WTC11 (cell line): ENCODE measurements around the gene GALK1. TPM values are rescaled to one million over a fixed set of nuclear protein-coding genes. Genes with fewer than 3 reads are reported as not detected.

Source experiments
- ATAC-seq: fragments of 200-7000 bp; cut with Tn5 transposase; 2 replicates; pipeline ENCODE4 v1.10.0; 2021; ENCODE audit warnings: mild to moderate bottlenecking, moderate library complexity
- CTCF ChIA-PET: fragments of 300-600 bp; sonication (Branson Sonifier 250); formaldehyde crosslinking; loops from one replicate; lab custom pipeline; 2021; ENCODE audit warnings: antibody characterized with exemption; lab: Charles Lee
- POLR2A ChIA-PET: fragments of 350-600 bp; sonication (Branson Sonifier 250); formaldehyde crosslinking; loops from one replicate; lab custom pipeline; 2021; ENCODE audit warnings: antibody characterized with exemption; lab: Charles Lee
- DNase-seq: peaks from one replicate; pipeline ENCODE4 v3.0.0; 2021; ENCODE audit warnings: low spot score
- H3K27ac Mint-ChIP-seq: 2 replicates; pipeline ENCODE4 v1.8.0; 2021; ENCODE audit warnings: mixed read lengths
- H3K27me3 Mint-ChIP-seq: 2 replicates; pipeline ENCODE4 v1.8.0; 2021; ENCODE audit warnings: low read depth, mild to moderate bottlenecking, moderate library complexity, mixed read lengths
- H3K36me3 Mint-ChIP-seq: 2 replicates; pipeline ENCODE4 v1.8.0; 2021; ENCODE audit warnings: mixed read lengths
- H3K4me1 Mint-ChIP-seq: 2 replicates; pipeline ENCODE4 v1.8.0; 2022; ENCODE audit warnings: mixed read lengths
- H3K4me3 Mint-ChIP-seq: 2 replicates; pipeline ENCODE4 v1.8.0; 2021; ENCODE audit warnings: mild to moderate bottlenecking, moderate library complexity, mixed read lengths
- H3K9me3 Mint-ChIP-seq: 2 replicates; pipeline ENCODE4 v1.8.0; 2021; ENCODE audit warnings: mixed read lengths
- CREM ChIP-seq: sonication (generic); formaldehyde crosslinking; IDR thresholded peaks from 2 replicates; pipeline ENCODE4 v1.8.1; 2022; ENCODE audit warnings: mild to moderate bottlenecking, missing genetic modification reagents, moderate library complexity
- GRHL2 ChIP-seq: fragments of 250-450 bp; sonication (Bioruptor Pico); IDR thresholded peaks from 2 replicates; pipeline ENCODE4 v1.8.0; 2022; ENCODE audit warnings: mild to moderate bottlenecking, moderate library complexity; ENCODE audit not compliant: insufficient replicate concordance, severe bottlenecking
- JUN ChIP-seq: sonication (generic); formaldehyde crosslinking; IDR thresholded peaks from 2 replicates; pipeline ENCODE4 v1.8.0; 2023; ENCODE audit warnings: mild to moderate bottlenecking, missing genetic modification reagents
- NFYB ChIP-seq: sonication (generic); formaldehyde crosslinking; conservative IDR thresholded peaks from 2 replicates; pipeline ENCODE4 v1.8.0; 2022; ENCODE audit warnings: low read depth, missing genetic modification reagents
- RELA ChIP-seq: sonication (generic); formaldehyde crosslinking; IDR thresholded peaks from 2 replicates; pipeline ENCODE4 v1.8.1; 2022; ENCODE audit warnings: missing genetic modification reagents, mild to moderate bottlenecking, borderline replicate concordance
- RORB ChIP-seq: fragments of 250-450 bp; sonication (Bioruptor Pico); IDR thresholded peaks from 2 replicates; pipeline ENCODE4 v1.9.0; 2021; ENCODE audit warnings: mild to moderate bottlenecking
- SP1 ChIP-seq: sonication (generic); formaldehyde crosslinking; conservative IDR thresholded peaks from 2 replicates; pipeline ENCODE4 v1.8.1; 2022; ENCODE audit warnings: missing genetic modification reagents
- TEAD1 ChIP-seq: sonication (generic); formaldehyde crosslinking; IDR thresholded peaks from 2 replicates; pipeline ENCODE4 v1.8.0; 2022; ENCODE audit warnings: mild to moderate bottlenecking, missing genetic modification reagents
- TEAD4 ChIP-seq: sonication (generic); formaldehyde crosslinking; IDR thresholded peaks from 2 replicates; pipeline ENCODE4 v1.8.0; 2022; ENCODE audit warnings: mild to moderate bottlenecking, missing genetic modification reagents
- ZNF219 ChIP-seq: sonication (generic); formaldehyde crosslinking; IDR thresholded peaks from 2 replicates; pipeline ENCODE4 v1.8.0; 2023; ENCODE audit warnings: missing genetic modification reagents, mild to moderate bottlenecking, borderline replicate concordance
- ZNF423 ChIP-seq: fragments of 250-450 bp; sonication (Bioruptor Pico); IDR thresholded peaks from 2 replicates; pipeline ENCODE4 v2.1.2; 2022; ENCODE audit warnings: mild to moderate bottlenecking, moderate library complexity
- ZNF671 ChIP-seq: fragments of 250-450 bp; sonication (Bioruptor Pico); IDR thresholded peaks from 2 replicates; pipeline ENCODE4 v1.8.0; 2021; ENCODE audit warnings: mild to moderate bottlenecking
- total RNA-seq: library from RNA; stranded (reverse); gene quantifications from 3 replicates; pipeline ENCODE4 v1.2.3, GENCODE V29; 2021
- TF ChIP-seq, protein P1 (sequence below): fragments of 250-450 bp; sonication (Bioruptor Pico); IDR thresholded peaks from 2 replicates; pipeline ENCODE4 v1.9.0; 2021; ENCODE audit warnings: mild to moderate bottlenecking
- TF ChIP-seq, protein P2 (sequence below): sonication (generic); formaldehyde crosslinking; conservative IDR thresholded peaks from 2 replicates; pipeline ENCODE4 v1.8.1; 2023; ENCODE audit warnings: mild to moderate bottlenecking, low read depth, missing genetic modification reagents, moderate library complexity
- TF ChIP-seq, protein P3 (sequence below): sonication (generic); formaldehyde crosslinking; IDR thresholded peaks from 2 replicates; pipeline ENCODE4 v1.8.0; 2023; ENCODE audit warnings: missing genetic modification reagents, mild to moderate bottlenecking, borderline replicate concordance
- TF ChIP-seq, protein P4 (sequence below): sonication (generic); formaldehyde crosslinking; IDR thresholded peaks from 2 replicates; pipeline ENCODE4 v1.8.1; 2022; ENCODE audit warnings: mild to moderate bottlenecking, moderate library complexity, missing genetic modification reagents
- TF ChIP-seq, protein P5 (sequence below): sonication (generic); formaldehyde crosslinking; IDR thresholded peaks from 2 replicates; pipeline ENCODE4 v1.8.1; 2022; ENCODE audit warnings: mild to moderate bottlenecking, missing genetic modification reagents, moderate library complexity, borderline replicate concordance
- TF ChIP-seq, protein P6 (sequence below): sonication (generic); formaldehyde crosslinking; IDR thresholded peaks from 2 replicates; pipeline ENCODE4 v1.8.0; 2022; ENCODE audit warnings: mild to moderate bottlenecking, missing genetic modification reagents
- TF ChIP-seq, protein P7 (sequence below): sonication (generic); formaldehyde crosslinking; IDR thresholded peaks from 2 replicates; pipeline ENCODE4 v1.8.1; 2023; ENCODE audit warnings: mild to moderate bottlenecking, missing genetic modification reagents
- TF ChIP-seq, protein P8 (sequence below): sonication (generic); formaldehyde crosslinking; IDR thresholded peaks from 2 replicates; pipeline ENCODE4 v1.8.0; 2022; ENCODE audit warnings: mild to moderate bottlenecking, missing genetic modification reagents

GALK1 gene
- total RNA-seq, 1 experiment from 2014 or later = 42.2 TPM

DNA sequence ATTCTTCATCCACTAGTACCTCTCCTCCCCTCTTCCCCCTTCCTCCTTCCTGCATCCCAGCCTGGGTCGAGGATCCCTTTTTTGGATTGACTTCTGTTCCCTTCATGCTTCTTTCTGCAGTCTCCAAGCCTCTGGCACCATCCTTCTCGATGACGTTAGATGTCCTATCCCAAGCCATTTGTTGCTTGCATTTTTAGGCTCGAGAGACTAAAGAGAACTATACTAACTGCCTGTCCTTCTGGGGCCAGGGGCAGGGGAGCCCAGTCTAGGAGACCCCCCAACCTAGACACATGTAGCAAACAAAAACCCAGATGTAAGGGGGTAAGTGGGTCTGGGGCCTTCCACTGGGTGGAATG is 43.5 kb upstream of the GALK1 start:
- no peak for DNase-seq
- TF ChIP-seq, protein P1, sequence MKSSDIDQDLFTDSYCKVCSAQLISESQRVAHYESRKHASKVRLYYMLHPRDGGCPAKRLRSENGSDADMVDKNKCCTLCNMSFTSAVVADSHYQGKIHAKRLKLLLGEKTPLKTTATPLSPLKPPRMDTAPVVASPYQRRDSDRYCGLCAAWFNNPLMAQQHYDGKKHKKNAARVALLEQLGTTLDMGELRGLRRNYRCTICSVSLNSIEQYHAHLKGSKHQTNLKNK (CRISPR knock-in tag) = no peak
- TF ChIP-seq NFYB (CRISPR knock-in tag) = no peak
- no peak for TF ChIP-seq JUN (CRISPR knock-in tag)
- no peak for TF ChIP-seq TEAD4 (CRISPR knock-in tag)
- no peak for TF ChIP-seq TEAD1
- no peak for TF ChIP-seq ZNF219 (CRISPR knock-in tag)
- no peak for TF ChIP-seq GRHL2
- no peak for TF ChIP-seq SP1 (CRISPR knock-in tag)
- TF ChIP-seq ZNF423 (CRISPR knock-in tag) = no peak
- no peak for TF ChIP-seq ZNF671 (CRISPR knock-in tag)
- no peak for TF ChIP-seq CREM (CRISPR knock-in tag)
- TF ChIP-seq, protein P2, sequence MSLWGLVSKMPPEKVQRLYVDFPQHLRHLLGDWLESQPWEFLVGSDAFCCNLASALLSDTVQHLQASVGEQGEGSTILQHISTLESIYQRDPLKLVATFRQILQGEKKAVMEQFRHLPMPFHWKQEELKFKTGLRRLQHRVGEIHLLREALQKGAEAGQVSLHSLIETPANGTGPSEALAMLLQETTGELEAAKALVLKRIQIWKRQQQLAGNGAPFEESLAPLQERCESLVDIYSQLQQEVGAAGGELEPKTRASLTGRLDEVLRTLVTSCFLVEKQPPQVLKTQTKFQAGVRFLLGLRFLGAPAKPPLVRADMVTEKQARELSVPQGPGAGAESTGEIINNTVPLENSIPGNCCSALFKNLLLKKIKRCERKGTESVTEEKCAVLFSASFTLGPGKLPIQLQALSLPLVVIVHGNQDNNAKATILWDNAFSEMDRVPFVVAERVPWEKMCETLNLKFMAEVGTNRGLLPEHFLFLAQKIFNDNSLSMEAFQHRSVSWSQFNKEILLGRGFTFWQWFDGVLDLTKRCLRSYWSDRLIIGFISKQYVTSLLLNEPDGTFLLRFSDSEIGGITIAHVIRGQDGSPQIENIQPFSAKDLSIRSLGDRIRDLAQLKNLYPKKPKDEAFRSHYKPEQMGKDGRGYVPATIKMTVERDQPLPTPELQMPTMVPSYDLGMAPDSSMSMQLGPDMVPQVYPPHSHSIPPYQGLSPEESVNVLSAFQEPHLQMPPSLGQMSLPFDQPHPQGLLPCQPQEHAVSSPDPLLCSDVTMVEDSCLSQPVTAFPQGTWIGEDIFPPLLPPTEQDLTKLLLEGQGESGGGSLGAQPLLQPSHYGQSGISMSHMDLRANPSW (CRISPR knock-in tag) = no peak
- TF ChIP-seq RELA (CRISPR knock-in tag) = no peak
- POLR2A ChIA-PET = no interaction called here
- H3K36me3 Mint-ChIP-seq = peaks cover 7% of the 10 kb centered on the region; the same call in 1 of the 2 replicates
- no peak for ATAC-seq
- no peaks in the 10 kb centered on the region for H3K4me1 Mint-ChIP-seq
- H3K27me3 Mint-ChIP-seq = no peaks in the 10 kb centered on the region
- no peaks in the 10 kb centered on the region for H3K9me3 Mint-ChIP-seq
- peak overlapping the region; percentile 88 for H3K27ac Mint-ChIP-seq
- H3K4me3 Mint-ChIP-seq = no peak overlapping the region
- CTCF ChIA-PET = interaction anchor here (0.8 to 3.5 kb wide), 3 partner anchors 22 to 55 kb away, joined by 3 to 12 read pairs (median 5); partner anchors contain the start of gene WBP2

DNA sequence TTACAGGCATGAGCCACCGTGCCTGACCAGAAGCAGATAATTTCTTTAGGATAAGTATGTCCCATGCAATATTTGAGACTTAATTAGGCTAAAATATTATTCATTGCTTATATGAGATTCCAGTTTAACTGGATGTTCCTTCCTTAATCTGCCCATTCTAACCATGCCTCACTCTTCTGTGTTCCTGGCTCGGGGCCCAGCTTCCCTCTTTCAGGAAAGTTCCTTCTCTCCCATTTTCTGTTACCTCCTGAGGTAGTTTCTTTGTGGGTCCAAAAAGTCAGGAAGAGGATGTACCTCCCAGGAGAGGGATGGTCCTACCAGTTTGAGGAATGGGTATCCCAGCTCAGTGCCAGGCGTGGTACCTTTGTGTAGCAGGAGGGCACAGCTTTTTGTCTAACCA is 42.9 kb upstream of the GALK1 start:
- Mint-ChIP-seq H3K9me3 (no peaks in the 10 kb centered on the region), H3K27me3 (no peaks in the 10 kb centered on the region), H3K4me1 (no peaks in the 10 kb centered on the region), H3K27ac (no peak overlapping the region), H3K36me3 (peaks cover 10% of the 10 kb centered on the region), H3K4me3 (no peak overlapping the region)
- CTCF ChIA-PET = interaction anchor here (1.2 to 3.5 kb wide), 2 partner anchors 22 to 54 kb away, joined by 3 to 12 read pairs; no protein-coding TSS in a partner anchor
- POLR2A ChIA-PET = no interaction called here
- ATAC-seq (no peak), DNase-seq (no peak)
- TF ChIP-seq, protein P3, sequence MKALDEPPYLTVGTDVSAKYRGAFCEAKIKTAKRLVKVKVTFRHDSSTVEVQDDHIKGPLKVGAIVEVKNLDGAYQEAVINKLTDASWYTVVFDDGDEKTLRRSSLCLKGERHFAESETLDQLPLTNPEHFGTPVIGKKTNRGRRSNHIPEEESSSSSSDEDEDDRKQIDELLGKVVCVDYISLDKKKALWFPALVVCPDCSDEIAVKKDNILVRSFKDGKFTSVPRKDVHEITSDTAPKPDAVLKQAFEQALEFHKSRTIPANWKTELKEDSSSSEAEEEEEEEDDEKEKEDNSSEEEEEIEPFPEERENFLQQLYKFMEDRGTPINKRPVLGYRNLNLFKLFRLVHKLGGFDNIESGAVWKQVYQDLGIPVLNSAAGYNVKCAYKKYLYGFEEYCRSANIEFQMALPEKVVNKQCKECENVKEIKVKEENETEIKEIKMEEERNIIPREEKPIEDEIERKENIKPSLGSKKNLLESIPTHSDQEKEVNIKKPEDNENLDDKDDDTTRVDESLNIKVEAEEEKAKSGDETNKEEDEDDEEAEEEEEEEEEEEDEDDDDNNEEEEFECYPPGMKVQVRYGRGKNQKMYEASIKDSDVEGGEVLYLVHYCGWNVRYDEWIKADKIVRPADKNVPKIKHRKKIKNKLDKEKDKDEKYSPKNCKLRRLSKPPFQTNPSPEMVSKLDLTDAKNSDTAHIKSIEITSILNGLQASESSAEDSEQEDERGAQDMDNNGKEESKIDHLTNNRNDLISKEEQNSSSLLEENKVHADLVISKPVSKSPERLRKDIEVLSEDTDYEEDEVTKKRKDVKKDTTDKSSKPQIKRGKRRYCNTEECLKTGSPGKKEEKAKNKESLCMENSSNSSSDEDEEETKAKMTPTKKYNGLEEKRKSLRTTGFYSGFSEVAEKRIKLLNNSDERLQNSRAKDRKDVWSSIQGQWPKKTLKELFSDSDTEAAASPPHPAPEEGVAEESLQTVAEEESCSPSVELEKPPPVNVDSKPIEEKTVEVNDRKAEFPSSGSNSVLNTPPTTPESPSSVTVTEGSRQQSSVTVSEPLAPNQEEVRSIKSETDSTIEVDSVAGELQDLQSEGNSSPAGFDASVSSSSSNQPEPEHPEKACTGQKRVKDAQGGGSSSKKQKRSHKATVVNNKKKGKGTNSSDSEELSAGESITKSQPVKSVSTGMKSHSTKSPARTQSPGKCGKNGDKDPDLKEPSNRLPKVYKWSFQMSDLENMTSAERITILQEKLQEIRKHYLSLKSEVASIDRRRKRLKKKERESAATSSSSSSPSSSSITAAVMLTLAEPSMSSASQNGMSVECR = no peak
- TF ChIP-seq ZNF423 (CRISPR knock-in tag) (no peak), ZNF219 (CRISPR knock-in tag) (no peak), RORB (CRISPR knock-in tag) (no peak)
- TF ChIP-seq, protein P4, sequence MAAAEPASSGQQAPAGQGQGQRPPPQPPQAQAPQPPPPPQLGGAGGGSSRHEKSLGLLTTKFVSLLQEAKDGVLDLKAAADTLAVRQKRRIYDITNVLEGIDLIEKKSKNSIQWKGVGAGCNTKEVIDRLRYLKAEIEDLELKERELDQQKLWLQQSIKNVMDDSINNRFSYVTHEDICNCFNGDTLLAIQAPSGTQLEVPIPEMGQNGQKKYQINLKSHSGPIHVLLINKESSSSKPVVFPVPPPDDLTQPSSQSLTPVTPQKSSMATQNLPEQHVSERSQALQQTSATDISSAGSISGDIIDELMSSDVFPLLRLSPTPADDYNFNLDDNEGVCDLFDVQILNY = no peak
- TF ChIP-seq, protein P5, sequence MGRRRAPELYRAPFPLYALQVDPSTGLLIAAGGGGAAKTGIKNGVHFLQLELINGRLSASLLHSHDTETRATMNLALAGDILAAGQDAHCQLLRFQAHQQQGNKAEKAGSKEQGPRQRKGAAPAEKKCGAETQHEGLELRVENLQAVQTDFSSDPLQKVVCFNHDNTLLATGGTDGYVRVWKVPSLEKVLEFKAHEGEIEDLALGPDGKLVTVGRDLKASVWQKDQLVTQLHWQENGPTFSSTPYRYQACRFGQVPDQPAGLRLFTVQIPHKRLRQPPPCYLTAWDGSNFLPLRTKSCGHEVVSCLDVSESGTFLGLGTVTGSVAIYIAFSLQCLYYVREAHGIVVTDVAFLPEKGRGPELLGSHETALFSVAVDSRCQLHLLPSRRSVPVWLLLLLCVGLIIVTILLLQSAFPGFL (CRISPR knock-in tag) = no peak
- TF ChIP-seq, protein P6, sequence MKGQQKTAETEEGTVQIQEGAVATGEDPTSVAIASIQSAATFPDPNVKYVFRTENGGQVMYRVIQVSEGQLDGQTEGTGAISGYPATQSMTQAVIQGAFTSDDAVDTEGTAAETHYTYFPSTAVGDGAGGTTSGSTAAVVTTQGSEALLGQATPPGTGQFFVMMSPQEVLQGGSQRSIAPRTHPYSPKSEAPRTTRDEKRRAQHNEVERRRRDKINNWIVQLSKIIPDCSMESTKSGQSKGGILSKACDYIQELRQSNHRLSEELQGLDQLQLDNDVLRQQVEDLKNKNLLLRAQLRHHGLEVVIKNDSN (CRISPR knock-in tag) = no peak
- TF ChIP-seq, protein P7, sequence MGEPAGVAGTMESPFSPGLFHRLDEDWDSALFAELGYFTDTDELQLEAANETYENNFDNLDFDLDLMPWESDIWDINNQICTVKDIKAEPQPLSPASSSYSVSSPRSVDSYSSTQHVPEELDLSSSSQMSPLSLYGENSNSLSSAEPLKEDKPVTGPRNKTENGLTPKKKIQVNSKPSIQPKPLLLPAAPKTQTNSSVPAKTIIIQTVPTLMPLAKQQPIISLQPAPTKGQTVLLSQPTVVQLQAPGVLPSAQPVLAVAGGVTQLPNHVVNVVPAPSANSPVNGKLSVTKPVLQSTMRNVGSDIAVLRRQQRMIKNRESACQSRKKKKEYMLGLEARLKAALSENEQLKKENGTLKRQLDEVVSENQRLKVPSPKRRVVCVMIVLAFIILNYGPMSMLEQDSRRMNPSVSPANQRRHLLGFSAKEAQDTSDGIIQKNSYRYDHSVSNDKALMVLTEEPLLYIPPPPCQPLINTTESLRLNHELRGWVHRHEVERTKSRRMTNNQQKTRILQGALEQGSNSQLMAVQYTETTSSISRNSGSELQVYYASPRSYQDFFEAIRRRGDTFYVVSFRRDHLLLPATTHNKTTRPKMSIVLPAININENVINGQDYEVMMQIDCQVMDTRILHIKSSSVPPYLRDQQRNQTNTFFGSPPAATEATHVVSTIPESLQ (CRISPR knock-in tag) = no peak
- TF ChIP-seq, protein P8, sequence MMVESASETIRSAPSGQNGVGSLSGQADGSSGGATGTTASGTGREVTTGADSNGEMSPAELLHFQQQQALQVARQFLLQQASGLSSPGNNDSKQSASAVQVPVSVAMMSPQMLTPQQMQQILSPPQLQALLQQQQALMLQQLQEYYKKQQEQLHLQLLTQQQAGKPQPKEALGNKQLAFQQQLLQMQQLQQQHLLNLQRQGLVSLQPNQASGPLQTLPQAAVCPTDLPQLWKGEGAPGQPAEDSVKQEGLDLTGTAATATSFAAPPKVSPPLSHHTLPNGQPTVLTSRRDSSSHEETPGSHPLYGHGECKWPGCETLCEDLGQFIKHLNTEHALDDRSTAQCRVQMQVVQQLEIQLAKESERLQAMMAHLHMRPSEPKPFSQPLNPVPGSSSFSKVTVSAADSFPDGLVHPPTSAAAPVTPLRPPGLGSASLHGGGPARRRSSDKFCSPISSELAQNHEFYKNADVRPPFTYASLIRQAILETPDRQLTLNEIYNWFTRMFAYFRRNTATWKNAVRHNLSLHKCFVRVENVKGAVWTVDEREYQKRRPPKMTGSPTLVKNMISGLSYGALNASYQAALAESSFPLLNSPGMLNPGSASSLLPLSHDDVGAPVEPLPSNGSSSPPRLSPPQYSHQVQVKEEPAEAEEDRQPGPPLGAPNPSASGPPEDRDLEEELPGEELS (CRISPR knock-in tag) = no peak
